Glutamatergic neuron (in vitro differentiated cells): ENCODE measurements around the gene SPRED1. TPM values are rescaled to one million over a fixed set of nuclear protein-coding genes. Genes with fewer than 3 reads are reported as not detected.

ENCODE experiments used
- DNase-seq: peaks from one replicate; pipeline ENCODE4 v3.0.0; 2022
- H3K27ac Mint-ChIP-seq: one replicate; pipeline ENCODE4 v1.8.0; 2020; ENCODE audit warnings: mild to moderate bottlenecking, mixed read lengths, inconsistent platforms; ENCODE audit not compliant: unreplicated experiment
- H3K27me3 Mint-ChIP-seq: one replicate; pipeline ENCODE4 v1.8.0; 2020; ENCODE audit warnings: mild to moderate bottlenecking, moderate library complexity, mixed read lengths, inconsistent platforms; ENCODE audit not compliant: unreplicated experiment
- H3K36me3 Mint-ChIP-seq: one replicate; pipeline ENCODE4 v1.8.0; 2020; ENCODE audit warnings: mild to moderate bottlenecking, mixed read lengths, inconsistent platforms; ENCODE audit not compliant: unreplicated experiment
- H3K4me1 Mint-ChIP-seq: one replicate; pipeline ENCODE4 v1.8.0; 2020; ENCODE audit warnings: mild to moderate bottlenecking, low read depth, mixed read lengths, inconsistent platforms; ENCODE audit not compliant: unreplicated experiment
- H3K4me3 Mint-ChIP-seq: one replicate; pipeline ENCODE4 v1.8.0; 2020; ENCODE audit warnings: mild to moderate bottlenecking, mixed read lengths, inconsistent platforms; ENCODE audit not compliant: unreplicated experiment
- H3K9me3 Mint-ChIP-seq: one replicate; pipeline ENCODE4 v1.8.0; 2020; ENCODE audit warnings: mild to moderate bottlenecking, moderate library complexity, mixed read lengths, inconsistent platforms; ENCODE audit not compliant: unreplicated experiment
- CTCF ChIP-seq: fragments of 200-600 bp; sonication (generic); IDR thresholded peaks from one replicate; pipeline ENCODE4 v1.5.0; 2021; ENCODE audit not compliant: partially characterized antibody, unreplicated experiment
- total RNA-seq: library from RNA; stranded (reverse); fragmentation: NEBNext Ultra II Directional; extraction: Animal tissue kit (Norgen Biotek cat#: 25700); gene quantifications from one replicate; pipeline ENCODE4 v1.2.1, GENCODE V29; 2021; ENCODE audit not compliant: unreplicated experiment

The SPRED1 gene
- total RNA-seq, 1 donor from 2014 or later = 2.4 TPM

DNA sequence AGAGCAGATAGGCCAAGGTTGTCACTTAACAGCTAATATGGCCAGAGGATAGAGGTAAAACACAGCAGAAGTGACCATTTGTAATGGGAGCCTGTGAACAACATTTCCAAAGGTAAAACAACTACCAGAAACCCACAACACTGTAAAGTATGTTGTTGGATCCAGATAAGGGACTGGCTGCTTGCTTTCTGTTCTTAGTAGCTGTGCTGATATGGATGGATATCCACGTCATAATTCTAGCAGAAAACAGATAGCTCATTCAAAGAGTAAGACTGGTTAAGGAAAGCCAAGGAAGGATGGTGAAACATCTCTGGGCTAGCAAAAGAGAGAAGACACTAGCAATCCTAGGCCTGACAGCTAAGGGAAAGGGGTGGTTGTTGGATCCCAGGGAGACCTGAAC lies 36.9 kb upstream of the SPRED1 start:
- no peaks in the 10 kb centered on the region for H3K36me3 Mint-ChIP-seq
- no peak overlapping the region for H3K4me3 Mint-ChIP-seq
- no peak for DNase-seq
- H3K27me3 Mint-ChIP-seq = peaks cover 2% of the 10 kb centered on the region
- no peaks in the 10 kb centered on the region for H3K9me3 Mint-ChIP-seq
- H3K27ac Mint-ChIP-seq = no peak overlapping the region
- TF ChIP-seq CTCF = no peak
- no peaks in the 10 kb centered on the region for H3K4me1 Mint-ChIP-seq

DNA sequence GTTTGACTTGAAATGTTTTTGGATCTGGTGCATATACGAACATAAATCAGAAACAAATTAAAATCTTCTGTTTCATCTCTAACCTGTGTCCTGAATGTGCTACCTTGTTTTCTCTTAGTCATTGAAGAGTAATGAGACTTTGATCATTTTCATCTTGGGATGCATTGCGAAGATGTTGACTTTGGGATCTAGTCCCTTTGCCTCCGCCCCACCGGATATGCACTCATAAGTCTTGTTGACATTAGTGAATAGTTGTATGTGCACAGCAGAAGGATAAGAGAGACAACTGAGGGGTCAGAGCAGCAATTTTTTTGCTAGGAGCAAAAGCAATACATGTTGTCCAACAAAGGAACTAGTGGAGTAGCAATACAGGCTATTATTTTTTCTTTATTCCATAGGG lies 35.9 kb upstream of the SPRED1 start:
- Mint-ChIP-seq H3K9me3 (no peaks in the 10 kb centered on the region), H3K27me3 (no peaks in the 10 kb centered on the region), H3K4me3 (no peak overlapping the region), H3K36me3 (no peaks in the 10 kb centered on the region), H3K27ac (no peak overlapping the region), H3K4me1 (no peaks in the 10 kb centered on the region)
- no peak for DNase-seq
- no peak for TF ChIP-seq CTCF

- no peak for TF ChIP-seq CTCF
- Mint-ChIP-seq H3K36me3 (no peaks in the 10 kb centered on the region), H3K9me3 (no peaks in the 10 kb centered on the region), H3K27me3 (no peaks in the 10 kb centered on the region), H3K27ac (no peak overlapping the region), H3K4me1 (no peaks in the 10 kb centered on the region), H3K4me3 (no peak overlapping the region)
- no peak for DNase-seq
These were observed 35.4 kb upstream of the SPRED1 start for GRCh38 chr15:38217191-38217595.

- DNase-seq = no peak
These were observed 34.6 kb upstream of the SPRED1 start for GRCh38 chr15:38217788-38218609.

More at GRCh38 chr15:38217788-38218609, 34.6 kb upstream of the SPRED1 start:
- Mint-ChIP-seq H3K4me3 (no peak overlapping the region), H3K9me3 (no peaks in the 10 kb centered on the region), H3K27ac (no peak overlapping the region), H3K4me1 (no peaks in the 10 kb centered on the region), H3K27me3 (no peaks in the 10 kb centered on the region), H3K36me3 (no peaks in the 10 kb centered on the region)
- no peak for TF ChIP-seq CTCF
